NCI-H524 (cell line): ENCODE data around the gene KRT32.

ENCODE experiments used
- DNase-seq, 2 experiments: peaks; one replicate each; lab custom pipeline; 2025; lab: John Stamatoyannopoulos, UW

KRT32 gene

DNA sequence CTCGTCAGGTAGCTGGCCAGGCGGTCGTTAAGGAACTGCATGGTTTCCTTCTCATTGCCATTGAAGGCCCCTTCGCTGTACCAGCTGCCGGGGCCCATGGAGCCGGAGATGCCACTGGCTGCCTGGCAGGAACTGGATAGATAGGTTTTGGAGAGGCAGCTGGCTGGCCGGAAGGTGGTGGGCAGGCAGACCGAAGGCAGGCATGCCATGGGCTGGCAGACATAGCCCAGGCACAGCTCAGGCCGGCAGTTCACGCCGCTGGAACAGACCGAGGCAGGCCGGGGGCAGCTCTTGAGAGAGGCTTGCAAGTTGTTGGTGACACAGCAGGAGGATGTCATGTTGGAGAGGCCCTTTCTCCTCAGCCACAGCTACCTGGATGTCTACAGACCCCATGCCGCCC lies at the start of gene KRT32:
KRT32 (minus strand) TSS at position 399 of the 400 bp plus-strand sequence; CDS start at position 338, 61 bp downstream.
- DNase-seq = no peak

DNA sequence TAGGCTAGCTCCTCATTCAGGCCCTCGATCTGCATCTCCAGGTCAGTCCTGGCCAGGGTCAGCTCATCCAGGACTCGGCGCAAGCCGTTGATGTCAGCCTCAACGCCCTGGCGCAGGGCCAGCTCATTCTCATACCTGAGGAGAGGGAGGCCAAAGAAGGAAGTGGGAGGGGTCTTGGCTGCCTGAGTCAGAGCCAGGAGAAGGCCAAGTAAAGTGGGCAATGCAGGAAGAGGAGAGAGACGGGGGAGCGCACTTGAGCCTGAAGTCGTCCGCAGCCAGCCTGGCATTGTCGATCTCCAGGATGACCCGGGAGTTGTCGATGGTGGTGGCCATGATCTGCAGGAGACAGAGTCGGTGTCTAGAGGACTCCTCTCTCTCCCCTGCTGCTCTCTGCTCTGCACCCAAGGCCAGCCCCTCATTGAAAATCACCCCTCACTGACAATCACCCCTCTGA lies 49.7 kb upstream of the KRT32 start:
- no peak for DNase-seq

DNA sequence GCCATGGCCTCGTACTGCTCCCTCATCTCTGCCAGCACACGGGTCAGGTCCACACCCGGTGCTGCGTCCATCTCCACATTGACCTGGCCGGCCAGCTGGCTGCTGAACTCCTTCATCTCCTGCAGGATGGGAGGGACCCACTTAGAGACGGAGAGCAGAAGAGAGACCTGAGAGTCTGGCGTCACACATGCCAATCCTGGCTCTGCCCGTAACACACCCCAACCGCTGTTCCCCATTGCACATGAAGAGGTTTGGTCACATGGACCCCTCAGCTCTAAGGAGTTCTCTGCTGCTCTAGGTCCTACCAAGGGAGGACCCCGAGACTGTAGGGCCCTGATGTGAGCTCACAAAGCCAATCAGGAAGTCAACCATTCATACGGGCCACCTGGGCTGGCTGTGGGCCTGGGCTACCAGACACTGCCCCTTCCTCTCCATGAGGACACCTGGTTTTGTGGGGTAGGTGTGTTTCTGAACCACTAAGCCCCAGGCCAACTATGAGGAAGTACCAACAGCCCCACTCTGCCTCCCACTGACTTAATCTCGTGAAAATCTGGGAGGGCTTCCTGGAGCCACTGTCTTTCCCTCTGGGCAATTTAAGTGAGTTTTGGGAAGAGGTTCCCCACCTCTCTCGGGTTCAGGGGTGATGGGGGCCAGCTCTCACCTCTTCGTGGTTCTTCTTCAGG lies 49.1 kb upstream of the KRT32 start:
- DNase-seq = no peak

DNA sequence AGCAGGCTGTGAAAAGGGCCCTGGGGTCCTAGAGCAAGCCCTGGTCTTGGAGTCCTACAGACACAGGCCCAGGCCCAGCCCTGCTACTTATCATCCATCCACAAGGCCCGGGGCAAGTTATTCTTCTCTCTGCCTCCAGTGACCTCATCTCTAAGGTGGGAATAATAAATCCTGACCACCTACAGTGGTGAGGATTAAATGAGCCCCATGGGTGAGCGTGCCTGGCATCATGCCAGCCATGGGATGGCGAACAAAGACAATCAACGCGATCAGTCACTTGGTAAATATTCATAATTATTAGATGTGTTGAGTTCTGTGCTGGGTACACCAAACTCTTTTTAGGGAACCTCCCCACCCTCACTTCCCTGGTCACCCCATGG lies 46.0 kb upstream of the KRT32 start:
- DNase-seq = no peak

DNA sequence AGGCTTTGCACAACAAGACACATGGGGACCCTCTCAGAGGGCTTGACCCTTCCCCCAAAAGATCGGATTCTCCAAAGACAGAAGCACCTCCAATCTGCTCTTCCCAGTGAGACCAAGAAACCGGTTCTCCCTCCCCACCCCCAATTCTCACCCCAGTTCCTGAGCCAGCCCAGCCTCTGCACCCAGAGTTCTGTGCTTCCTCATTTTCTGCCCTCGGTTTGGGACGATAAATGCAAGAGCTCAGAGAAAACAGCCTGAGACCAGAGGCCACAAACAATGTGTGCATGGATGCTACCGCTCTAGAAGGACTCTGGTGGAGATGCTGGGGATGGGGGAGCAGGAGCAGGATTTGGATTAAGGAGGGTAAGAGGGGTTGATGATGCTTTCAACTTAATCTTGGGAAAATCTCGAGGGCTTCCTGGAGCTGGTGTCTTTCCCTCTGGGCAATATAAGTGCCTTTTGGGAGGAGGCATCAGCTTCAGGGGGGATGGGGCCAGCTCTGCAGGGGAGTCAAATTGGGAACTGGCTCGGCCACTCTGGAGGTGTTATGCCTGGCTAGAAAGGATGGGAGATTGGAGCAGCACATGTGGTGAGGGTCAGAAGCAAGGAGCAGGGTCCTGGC lies 45.5 kb upstream of the KRT32 start:
- DNase-seq = no peak

DNA sequence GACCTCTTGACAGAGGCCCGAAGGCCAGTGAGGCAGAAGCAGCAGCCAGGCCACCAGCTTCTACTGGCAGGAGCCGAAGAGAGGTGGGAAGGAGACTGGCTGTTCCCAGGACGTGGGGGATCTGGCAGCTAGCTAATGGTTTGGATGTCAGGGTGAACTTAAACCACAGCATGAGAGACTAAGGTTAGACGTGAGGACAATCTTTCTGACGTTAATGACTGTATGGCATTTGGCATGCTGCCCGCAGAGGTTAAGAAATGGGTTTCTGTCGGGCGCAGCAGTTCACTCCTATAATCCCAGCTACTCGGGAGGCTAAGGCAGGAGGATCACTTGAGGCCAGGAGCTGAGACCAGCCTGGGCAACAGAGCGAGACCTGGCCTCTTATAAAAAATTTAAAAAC lies 44.5 kb upstream of the KRT32 start:
- DNase-seq = no peak

DNA sequence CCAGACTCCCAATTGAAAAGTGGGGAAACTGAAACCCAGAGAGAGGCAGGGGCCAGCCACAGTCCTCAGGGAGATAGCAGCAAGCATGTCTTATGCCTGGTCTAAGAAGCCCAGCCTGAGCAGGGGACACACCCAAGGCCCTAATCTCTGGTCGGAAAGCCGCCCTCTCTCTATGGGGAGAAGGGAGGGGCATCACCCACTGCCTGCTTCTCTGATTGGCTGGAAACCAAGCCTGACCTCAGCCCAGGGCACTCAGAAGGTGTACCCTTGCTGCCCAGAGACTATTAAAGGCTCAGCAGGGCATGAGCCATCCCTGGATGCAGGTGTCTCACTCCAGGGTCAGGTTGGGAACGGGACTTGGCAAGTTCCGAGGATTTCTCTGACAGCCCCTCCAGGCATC lies 43.9 kb upstream of the KRT32 start:
- DNase-seq = no peak

DNA sequence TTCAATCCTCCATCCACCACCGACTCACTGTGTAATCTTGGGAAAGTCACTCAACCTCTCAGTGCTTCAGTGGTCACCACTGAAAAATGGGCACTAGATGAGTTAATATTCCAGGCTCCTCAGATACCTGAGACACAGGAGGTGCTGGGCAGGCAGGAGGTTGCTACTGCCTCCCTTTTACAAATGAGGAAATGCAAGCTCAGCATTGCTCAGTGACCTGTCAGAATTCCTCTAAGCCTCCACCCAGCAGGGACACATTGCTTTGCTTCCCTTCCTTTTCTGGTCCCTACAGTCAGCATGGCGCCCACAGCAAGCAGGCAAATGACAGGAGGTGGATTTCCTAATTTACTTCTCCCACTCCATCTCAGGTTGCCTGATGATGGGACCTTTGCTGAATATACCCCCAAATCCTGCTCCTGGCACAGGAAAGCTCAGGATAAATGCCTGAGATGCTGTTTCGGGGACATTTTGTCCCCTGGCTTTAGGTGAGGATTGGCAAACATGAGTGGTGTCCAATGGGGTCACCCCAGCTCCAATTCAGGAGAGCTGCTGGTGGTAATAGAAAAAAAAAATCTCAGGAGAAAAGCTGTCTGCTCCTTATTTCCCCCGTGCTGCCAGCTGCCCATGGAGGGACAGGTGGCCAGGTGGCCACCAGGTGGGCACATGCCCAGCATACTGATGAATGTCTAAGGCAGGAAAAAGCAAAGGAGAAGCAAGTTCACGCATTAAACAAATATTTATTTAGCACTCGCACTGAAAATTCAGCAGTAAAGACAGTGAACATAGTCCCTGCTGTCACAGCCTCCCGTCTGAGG lies 43.3 kb upstream of the KRT32 start:
- no peak for DNase-seq

DNA sequence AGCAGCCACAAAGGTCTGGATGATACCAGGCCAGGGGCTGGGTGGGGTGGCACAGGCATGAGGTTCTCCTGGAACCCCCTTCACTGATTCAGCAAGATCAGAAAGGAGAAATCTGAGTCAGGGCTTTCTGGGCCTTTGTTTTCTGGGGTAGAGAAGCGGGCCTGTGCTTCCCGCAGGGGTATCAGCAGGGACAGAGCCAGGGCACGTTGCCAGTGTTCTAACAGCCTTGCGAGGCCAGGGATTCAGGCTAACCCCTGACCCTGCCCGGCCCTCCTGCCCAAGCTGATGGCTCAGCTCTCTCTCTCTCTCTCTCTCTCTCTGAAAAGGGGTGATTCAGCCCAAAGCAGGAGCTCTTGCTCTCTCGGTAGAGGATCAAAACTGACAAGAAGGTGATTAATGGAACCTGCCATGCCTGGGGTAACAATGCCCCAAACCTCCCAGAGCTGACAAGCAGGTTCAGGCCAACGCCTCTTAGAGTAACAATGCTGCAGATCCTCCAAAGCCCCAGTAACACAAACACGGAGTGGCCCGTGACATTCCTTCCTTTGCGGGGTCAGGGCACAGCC lies 40.2 kb upstream of the KRT32 start:
- DNase-seq = no peak

DNA sequence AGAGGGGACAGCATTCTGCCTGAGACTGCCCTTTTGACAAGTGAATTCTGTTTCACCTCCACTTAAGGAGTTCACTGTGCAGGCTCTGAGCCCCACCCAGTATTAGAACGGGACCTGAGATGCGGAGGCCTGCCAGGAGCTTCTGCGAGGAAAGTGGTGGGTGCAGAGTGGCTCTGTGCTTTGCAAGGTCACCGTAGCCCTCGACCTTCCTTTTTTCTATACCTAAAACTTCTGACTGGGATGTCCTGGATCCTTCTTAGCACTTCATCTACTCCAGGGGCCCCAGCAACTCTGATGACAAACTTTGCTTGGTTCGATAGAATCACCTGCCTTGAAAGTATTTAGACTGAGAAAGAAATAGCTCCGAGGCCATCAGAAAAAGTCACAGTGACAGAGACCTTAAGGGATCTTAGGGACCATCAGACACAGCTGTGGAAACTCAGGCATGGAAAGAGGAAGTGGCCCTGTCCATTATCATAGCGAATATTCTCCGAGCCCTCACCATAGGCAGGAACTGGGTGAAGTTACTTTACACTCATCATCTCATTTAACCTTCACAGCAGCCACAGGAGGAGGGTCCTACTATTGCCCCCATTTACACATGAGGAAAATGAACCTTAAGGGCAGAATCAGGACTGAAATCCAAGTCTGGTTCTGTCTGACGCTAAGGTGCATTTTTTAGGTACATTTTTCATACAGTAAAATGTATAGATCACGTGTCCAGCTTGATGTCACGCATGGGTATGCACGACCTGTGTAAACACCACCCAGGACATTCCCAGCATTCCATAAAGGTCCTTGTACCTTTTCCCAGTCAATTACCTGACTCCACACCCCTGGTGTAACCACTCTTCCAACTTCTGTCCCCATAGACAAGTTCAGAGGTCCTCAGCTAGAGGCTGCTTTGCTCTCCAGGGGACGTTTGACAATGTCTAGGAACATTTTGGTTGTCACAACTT lies 38.9 kb upstream of the KRT32 start:
- DNase-seq = no peak

DNA sequence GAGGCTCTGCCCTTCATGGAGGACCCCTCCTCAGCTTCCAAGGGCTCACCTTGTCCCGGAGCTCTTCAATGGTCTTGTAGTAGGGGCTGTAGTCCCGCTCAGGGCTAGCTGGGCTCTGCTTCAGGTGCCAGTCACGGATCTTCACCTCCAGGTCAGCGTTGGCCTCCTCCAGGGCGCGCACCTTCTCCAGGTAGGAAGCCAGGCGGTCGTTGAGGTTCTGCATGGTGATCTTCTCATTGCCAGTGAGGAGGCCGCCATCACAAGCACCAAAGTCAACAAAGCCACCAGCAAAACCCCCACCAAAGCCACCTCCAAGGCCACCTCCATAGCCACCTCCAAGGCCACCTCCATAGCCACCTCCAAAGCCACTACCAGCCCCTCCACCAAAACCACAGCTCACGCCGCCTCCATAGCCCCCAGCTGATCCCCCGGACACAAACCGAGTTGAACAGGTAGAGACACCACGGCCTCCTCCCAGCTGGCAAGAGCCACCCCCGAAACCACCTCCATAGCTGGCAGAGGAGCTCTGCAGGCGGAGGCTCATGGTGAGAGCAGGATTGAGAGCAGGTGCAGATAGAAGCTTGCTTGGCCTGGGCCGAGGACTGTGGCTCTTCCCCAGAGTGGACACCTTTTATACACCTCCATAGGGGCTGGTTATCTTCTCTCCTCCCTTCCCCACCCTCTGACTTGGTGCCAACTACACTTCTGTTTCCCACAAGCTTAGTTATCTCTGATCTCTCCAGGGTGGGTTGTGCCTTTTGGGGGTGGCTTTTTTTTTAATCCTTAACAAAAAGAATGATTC lies 38.0 kb upstream of the KRT32 start, which contains the start of gene KRT13:
KRT13 (minus strand) TSS at position 606 of the 802 bp plus-strand sequence; CDS start at position 544, 62 bp downstream.
- no peak for DNase-seq

DNA sequence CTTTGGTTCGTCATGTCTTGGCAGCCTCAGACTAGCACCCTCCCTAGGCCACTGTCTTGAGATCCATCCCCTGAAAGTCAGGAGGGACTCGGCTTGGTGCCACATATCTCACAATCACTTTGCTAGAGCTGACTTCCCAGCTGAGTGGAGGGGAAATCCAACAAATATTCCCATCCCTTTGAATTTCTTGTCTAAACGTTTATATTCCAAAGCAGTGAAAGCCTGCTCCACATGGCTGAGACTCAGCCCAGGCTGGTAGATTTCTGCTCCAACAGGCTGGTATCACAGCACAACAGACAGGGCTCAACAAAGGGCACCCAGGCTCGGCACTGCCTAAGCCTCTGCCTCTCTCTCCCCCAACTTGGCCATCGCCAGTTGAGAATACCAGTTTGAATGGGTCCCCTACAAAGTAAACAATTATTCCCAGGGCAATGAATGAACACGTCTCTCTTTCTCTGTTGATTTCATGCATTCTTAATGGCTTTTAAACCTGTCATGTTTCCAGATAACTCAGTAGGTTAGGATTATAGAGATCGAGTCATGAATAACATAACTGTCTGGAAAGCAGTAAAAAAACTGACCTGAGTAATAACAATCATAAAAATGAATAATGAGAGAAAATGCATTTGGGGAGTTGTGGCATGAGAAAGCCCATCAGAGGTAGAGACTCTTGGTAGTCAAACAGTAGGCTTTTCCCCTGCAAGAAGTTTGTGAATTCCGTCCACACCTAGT lies 37.2 kb upstream of the KRT32 start:
- DNase-seq = no peak

DNA sequence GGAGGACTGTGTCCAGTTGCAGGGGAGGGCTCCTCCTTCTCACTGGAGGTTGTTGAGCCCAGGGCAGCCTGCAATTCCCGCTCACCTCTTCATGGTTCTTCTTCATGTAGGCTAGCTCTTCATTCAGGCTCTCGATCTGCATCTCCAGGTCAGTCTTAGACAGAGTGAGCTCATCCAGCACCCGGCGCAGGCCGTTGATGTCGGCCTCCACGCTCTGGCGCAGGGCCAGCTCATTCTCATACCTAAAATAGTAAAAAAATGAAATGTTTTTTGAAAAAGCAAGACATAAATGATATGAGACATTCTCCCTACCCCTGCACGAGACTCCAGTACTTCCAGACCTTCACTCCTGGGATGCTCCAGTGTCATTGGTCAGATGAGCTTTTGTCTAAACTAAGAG lies 36.0 kb upstream of the KRT32 start:
- DNase-seq = no peak

DNA sequence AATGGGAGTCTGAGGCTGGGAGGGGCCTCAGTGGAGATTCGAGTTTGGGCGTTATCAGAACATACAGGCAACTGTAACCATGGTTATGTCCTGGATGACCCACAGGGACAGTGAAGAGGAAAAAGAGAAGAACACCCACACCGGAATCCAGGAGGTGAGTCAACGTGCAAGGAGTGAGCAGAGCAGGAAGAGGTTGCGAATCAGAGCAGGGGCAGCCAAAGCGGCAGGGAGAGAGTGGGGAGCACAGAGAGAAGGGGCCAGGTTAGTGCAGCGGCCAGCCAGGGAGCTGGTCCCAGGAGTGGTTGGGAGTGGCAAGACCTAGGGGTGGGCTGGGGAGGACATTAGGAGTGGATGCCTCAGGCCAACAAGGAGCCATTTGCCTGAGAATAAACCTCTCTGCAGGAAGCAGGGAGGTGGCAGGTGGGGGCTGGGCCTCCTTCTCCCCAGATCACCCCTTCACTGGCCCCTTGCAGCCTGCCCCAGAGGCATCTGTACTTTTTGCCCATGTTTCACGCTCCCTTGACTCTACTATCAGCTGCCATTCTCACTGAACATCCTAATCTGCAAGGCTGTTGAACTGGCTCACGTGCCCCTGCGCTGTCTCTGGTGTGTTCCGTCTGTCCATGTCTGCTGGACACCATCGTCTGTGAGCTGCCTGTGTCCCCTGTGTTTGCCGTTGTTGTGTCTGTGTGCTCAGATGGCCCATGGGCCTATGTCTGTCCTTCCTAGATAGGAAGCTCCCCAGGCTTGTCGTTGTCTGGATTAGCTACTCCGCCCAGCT lies 33.1 kb upstream of the KRT32 start:
- DNase-seq = no peak

DNA sequence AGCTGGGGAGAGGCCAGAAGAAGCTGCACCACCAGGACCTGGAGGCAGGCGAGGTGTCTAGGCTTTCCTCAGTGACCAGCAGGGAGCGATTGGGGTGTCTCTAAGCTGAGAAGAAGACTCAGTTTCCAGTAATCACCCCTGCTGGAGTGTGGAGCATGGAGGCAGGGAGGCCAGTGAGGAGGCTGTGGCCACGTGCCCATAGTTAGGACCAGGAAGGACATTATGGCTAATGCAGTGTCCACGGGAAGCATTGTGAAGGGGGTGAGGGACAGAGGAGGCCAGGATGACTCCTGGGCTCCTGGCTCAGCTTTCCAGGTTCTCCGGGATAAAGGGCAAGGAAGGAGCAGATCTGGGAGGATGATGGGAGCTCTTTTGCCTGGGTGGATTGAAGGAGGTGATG lies 32.5 kb upstream of the KRT32 start:
- no peak for DNase-seq

DNA sequence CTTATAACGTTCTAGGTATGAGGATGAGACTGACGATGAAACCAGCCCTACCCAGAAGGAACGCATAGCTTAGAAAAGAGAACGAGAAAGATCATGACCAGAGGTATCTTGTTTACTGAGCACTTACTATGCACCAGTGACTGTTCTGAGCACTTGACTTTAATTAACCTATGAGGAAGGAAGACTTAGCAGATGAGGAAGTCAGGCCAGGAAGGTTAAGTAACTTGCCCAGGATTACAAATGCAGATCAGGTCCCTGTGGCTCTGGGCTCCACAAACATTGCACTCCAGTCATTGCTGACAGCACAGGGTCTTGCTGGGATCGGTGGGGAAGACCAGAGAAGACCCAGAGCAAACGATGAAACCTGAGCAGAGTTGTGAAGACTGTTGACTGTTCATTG lies 31.1 kb upstream of the KRT32 start:
- no peak for DNase-seq

DNA sequence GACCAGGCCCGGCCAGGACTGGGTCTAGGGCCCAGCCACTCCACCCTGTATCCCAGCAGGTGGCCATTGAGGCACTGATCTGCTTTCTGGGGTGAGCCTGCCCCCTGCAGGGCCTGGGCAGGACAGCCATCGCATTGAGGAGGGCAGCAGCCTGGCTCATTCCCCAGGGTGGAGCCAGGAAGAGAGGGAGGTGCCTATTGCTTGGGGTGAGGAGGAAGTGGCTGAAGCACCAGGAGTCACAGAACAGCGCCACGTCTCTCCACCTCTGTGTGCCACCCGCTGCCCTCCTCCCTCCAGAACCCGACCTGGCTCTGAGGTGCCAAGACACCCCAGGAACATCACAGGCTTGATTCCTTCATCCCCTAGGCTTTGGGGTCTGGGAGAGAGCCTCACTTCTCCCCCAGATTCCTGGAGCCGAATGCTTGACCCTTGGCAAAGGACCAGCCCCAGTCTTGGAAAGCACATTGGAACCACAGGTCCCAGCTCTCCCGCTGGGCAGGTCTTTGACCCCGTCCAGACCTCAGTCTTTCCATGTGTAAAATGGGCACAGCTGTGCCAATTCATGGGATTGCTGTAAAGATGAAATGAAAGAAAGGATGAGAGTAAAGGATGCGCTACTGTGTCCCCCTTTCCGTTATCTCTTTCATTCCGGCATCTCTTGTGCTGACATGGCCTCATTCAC lies 29.8 kb upstream of the KRT32 start:
- no peak for DNase-seq

DNA sequence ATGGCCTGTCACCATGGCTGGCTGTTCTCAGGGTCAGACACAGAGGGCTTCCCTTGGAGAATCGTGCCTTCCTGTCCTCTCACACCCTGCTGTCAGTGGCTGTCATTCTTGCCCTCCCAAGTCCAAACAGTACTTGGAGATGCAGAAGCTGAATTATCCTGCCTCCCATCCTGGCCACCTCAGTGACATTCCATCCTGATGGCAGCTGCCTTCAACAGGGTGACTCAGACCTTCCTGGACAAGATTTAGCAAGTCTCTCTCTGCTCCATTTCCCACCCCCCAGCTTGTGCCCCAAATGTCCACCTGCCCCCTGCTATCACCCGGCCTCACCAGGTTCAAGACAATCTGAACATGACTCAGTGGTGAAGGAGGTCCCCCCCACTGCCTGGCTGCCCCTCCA lies 27.3 kb upstream of the KRT32 start:
- DNase-seq = no peak

DNA sequence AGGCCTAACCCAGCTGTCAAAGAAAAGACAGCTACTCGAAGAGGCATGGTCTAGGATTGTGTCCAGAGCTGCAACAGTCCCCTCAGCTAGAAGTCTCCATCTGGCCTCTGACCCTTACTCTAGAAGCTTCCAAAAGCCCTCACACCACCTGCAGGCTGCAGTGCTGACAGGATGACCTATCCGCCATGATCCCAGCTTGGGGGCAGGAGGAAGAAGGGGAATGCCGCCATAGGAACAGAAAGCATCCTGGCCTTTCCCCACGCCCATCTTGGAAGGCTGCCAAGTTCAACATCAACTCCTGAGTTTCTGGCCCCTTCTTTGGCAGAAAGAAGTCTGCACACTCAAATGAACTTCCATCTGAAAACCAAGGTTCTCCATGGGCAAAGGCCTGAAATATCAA lies 25.6 kb upstream of the KRT32 start:
- DNase-seq = no peak
